Endothelial cell of umbilical vein (primary cell): ENCODE data around the gene SRCIN1.

Experiments used
- EZH2 ChIP-seq: IDR thresholded peaks from 2 replicates; pipeline ENCODE4 v1.6.1; 2012; ENCODE audit warnings: borderline replicate concordance, low read depth, mild to moderate bottlenecking, moderate library complexity, low read length, inconsistent platforms; ENCODE audit not compliant: severe bottlenecking
- FOS ChIP-seq: IDR thresholded peaks from 2 replicates; pipeline ENCODE4 v1.6.1; 2011; ENCODE audit warnings: mild to moderate bottlenecking, low read length, moderate library complexity, borderline replicate concordance; ENCODE audit not compliant: insufficient read depth
- JUN ChIP-seq: IDR thresholded peaks from 2 replicates; pipeline ENCODE4 v1.6.1; 2011; ENCODE audit warnings: borderline replicate concordance, low read depth; ENCODE audit not compliant: insufficient read length, insufficient read depth
- POLR2A ChIP-seq: IDR thresholded peaks from 2 replicates; pipeline ENCODE4 v1.6.1; 2012; ENCODE audit warnings: low read depth, mild to moderate bottlenecking, control low read depth, low read length
- POLR2AphosphoS5 ChIP-seq: IDR thresholded peaks from 2 replicates; pipeline ENCODE4 v1.6.1; 2012; ENCODE audit warnings: low read depth, mild to moderate bottlenecking, control low read depth, low read length, moderate library complexity; ENCODE audit not compliant: insufficient read depth
- TF ChIP-seq, protein P1 (sequence below), 2 donors: IDR thresholded peaks; 1 replicate in 1 of 2; 2 replicates in 1 of 2; pipeline ENCODE4 v1.5.1; 2011; ENCODE audit warnings: low read length in 2 of 2, mild to moderate bottlenecking in 2 of 2, moderate library complexity in 2 of 2, control low read depth in 1 of 2, inconsistent platforms in 1 of 2, low read depth in 1 of 2; ENCODE audit not compliant: insufficient read depth in 1 of 2; ENCODE audit errors: extremely low read depth in 1 of 2
- TF ChIP-seq, protein P2 (sequence below): IDR thresholded peaks from 2 replicates; pipeline ENCODE4 v1.6.1; 2011; ENCODE audit not compliant: insufficient read depth, insufficient read length

DNA sequence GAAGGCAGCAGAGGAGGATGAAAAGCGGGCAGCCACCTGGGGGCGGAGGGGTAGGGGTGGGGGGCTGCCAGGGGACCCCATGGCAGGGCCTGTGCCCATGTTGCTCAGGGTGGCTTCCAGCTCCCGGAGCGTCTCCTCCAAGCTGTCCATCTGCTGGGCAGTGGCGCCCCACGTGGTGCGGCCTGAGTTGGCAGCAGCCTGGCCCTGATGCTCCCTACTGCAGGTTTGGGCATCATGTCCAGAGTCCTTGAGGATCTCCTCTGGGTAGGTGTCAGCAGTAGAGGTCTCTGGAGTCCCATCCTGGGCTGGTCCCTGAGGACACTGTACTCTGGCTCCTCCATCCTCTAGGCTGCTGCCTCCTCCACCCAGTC lies 60.9 kb downstream of the SRCIN1 start:
- TF ChIP-seq, protein P1, sequence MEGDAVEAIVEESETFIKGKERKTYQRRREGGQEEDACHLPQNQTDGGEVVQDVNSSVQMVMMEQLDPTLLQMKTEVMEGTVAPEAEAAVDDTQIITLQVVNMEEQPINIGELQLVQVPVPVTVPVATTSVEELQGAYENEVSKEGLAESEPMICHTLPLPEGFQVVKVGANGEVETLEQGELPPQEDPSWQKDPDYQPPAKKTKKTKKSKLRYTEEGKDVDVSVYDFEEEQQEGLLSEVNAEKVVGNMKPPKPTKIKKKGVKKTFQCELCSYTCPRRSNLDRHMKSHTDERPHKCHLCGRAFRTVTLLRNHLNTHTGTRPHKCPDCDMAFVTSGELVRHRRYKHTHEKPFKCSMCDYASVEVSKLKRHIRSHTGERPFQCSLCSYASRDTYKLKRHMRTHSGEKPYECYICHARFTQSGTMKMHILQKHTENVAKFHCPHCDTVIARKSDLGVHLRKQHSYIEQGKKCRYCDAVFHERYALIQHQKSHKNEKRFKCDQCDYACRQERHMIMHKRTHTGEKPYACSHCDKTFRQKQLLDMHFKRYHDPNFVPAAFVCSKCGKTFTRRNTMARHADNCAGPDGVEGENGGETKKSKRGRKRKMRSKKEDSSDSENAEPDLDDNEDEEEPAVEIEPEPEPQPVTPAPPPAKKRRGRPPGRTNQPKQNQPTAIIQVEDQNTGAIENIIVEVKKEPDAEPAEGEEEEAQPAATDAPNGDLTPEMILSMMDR (IDR thresholded peaks at IDR 0.05; ENCODE audit: extremely low read depth in 1 of 2, insufficient read depth in 1 of 2, low read depth in 1 of 2, low read length in 2 of 2) = no peak
- no peak for TF ChIP-seq EZH2
- TF ChIP-seq POLR2AphosphoS5 = no peak
- no peak for TF ChIP-seq POLR2A
- TF ChIP-seq FOS = no peak
- TF ChIP-seq, protein P2, sequence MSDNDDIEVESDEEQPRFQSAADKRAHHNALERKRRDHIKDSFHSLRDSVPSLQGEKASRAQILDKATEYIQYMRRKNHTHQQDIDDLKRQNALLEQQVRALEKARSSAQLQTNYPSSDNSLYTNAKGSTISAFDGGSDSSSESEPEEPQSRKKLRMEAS = no peak
- no peak for TF ChIP-seq JUN
